Esophagus squamous epithelium (tissue), 4 donors: ENCODE data around the gene LSM10.

ENCODE experiments used
- POLR2A ChIP-seq, 4 donors: fragments of 450-650 bp; IDR thresholded peaks; one replicate each; pipeline ENCODE4 v1.6.1; 2017; ENCODE audit warnings: antibody characterized with exemption in 4 of 4, mild to moderate bottlenecking in 4 of 4, moderate library complexity in 3 of 4
- TF ChIP-seq, protein P1 (sequence below), 6 experiments: fragments of 450-650 bp in 4 of 6; fragments of 200-600 bp in 2 of 6; sonication (generic) in 2 of 6; IDR thresholded peaks; one replicate each; pipeline ENCODE4 v1.5.1; 2016 to 2019; ENCODE audit warnings: antibody characterized with exemption in 6 of 6, mild to moderate bottlenecking in 4 of 6, moderate library complexity in 4 of 6

DNA sequence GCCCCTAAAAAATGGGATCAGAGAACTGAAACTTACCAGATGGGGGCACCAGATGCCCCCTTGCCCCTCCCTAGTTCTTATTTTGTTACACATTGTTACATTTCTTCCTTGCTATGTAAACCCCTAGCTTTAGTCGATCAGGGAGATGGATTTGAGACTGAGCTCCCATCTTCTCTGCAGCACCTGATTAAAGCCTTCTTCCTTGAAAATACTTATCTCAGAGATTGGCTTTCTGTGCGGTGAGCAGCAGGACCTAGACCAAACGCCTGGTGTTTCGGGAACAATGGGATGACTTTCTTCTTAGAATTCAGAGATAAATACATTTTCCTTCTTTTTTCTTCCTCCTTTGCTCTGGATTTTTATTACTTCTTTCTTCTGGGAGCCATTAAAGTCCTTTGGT, 16.7 kb upstream of the LSM10 start:
- no peak for TF ChIP-seq POLR2A (IDR thresholded peaks at IDR 0.05)
- TF ChIP-seq, protein P1, sequence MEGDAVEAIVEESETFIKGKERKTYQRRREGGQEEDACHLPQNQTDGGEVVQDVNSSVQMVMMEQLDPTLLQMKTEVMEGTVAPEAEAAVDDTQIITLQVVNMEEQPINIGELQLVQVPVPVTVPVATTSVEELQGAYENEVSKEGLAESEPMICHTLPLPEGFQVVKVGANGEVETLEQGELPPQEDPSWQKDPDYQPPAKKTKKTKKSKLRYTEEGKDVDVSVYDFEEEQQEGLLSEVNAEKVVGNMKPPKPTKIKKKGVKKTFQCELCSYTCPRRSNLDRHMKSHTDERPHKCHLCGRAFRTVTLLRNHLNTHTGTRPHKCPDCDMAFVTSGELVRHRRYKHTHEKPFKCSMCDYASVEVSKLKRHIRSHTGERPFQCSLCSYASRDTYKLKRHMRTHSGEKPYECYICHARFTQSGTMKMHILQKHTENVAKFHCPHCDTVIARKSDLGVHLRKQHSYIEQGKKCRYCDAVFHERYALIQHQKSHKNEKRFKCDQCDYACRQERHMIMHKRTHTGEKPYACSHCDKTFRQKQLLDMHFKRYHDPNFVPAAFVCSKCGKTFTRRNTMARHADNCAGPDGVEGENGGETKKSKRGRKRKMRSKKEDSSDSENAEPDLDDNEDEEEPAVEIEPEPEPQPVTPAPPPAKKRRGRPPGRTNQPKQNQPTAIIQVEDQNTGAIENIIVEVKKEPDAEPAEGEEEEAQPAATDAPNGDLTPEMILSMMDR (IDR thresholded peaks at IDR 0.05): no peak
